GM12874 (cell line): ENCODE results near the gene MCC.

ENCODE experiments used
- TF ChIP-seq, protein P1 (sequence below): IDR thresholded peaks from 2 replicates; pipeline ENCODE4 v1.5.1; 2011; ENCODE audit warnings: low read depth, mild to moderate bottlenecking, control low read depth, low read length, moderate library complexity; ENCODE audit not compliant: insufficient read depth

Gene MCC

DNA sequence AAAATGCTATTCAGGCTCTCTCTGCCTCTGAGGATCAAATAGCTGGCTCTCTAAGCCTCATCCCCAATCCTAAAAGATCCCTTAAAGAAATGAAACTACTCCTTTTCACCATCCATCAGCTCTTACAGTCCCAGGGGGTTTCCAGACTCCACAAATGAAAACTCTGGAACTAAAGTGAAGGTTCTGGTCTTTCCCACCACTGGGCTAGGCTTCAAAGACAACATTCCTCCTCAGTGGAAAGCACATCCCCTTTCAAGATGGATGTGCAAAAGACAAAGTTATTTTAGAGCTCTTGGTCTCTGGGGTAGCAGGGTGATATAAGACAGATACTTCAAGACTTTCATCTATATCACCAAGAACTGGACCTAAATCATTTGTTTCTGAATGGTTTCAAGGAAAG, 404.8 kb downstream of the MCC start:
- TF ChIP-seq, protein P1, sequence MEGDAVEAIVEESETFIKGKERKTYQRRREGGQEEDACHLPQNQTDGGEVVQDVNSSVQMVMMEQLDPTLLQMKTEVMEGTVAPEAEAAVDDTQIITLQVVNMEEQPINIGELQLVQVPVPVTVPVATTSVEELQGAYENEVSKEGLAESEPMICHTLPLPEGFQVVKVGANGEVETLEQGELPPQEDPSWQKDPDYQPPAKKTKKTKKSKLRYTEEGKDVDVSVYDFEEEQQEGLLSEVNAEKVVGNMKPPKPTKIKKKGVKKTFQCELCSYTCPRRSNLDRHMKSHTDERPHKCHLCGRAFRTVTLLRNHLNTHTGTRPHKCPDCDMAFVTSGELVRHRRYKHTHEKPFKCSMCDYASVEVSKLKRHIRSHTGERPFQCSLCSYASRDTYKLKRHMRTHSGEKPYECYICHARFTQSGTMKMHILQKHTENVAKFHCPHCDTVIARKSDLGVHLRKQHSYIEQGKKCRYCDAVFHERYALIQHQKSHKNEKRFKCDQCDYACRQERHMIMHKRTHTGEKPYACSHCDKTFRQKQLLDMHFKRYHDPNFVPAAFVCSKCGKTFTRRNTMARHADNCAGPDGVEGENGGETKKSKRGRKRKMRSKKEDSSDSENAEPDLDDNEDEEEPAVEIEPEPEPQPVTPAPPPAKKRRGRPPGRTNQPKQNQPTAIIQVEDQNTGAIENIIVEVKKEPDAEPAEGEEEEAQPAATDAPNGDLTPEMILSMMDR, result no peak

DNA sequence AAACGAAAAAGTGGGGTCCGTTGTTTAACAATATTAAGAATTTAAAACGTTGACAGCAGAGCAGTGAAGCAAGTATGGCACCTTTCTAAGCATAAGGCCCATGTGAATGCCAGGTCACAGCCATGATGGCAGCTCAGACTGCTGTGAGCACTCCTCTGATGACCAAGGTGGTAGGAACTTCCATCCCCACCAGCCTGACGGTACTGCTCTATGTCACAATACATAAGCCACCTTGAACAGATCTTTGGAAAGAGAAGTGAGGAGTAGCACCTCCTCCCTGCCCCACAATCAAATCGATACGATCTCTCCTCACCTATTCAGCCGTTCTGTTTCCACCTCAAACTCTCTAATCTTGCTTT, 405.7 kb downstream of the MCC start:
- TF ChIP-seq, protein P1, result no peak

DNA sequence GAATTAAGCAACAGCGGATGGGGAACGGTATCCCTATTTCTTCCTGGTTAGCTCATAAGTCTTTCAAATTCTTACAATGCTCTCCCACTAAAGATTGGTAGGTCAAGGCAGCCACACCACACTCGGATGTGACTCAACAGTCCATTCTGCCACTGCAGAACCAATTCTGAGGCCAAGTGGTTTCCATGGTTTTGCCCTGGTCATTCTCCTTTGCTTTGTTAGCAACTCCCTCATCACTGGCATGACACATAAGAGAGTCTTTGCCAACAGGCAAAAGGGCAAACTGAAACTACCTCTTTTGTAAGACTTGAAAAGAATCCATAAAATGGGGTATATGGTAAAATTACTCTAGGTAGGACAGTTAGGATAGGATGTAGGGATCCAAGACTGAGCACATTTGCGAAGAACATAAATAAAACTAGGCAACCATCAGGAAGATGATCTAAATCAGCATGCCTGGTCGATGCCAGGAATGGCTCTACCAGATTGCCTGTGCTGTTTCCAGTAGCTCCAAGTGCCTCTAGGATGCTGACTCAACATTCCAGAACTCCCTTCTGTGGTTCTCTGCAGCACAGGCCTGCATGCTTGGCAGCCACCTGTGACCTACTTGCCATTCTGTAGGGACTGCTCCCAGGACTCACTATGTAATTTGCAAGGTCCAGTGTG, 406.2 kb downstream of the MCC start:
- TF ChIP-seq, protein P1, result no peak

DNA sequence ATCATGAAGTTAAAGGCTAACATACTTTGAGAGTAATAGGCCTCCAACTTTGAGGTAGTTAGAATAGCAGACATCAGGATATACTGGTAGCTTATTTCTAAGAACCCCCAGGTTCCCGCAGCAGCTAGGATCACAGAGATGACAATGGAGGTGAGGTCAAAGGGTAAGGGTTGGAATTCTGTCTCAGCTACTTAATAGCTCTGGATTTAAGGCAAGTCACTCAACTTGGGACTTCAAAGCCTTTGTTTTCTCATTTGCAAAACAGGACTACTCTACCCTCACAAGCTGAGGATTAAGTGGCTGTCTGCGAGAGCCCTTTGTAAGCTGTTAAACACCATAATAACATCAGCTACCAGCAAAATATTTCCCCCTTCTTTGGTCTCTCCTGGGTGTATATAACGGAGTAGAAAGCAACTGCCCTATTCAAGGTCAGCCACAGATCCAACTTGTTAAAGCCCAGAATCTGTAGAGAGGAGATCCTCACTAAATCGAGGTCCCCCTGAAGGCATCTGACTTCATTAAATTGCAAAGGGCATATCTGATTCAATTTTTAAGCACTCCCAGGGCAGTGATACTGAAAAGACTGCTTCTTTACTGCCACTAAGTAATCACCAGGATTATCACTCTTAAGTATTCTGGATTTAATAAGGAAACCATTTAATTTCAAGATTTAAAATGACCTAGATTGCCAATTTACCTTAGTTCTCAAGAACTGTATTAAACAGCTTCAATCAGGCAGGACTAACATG, 407.0 kb downstream of the MCC start:
- TF ChIP-seq, protein P1, result no peak

DNA sequence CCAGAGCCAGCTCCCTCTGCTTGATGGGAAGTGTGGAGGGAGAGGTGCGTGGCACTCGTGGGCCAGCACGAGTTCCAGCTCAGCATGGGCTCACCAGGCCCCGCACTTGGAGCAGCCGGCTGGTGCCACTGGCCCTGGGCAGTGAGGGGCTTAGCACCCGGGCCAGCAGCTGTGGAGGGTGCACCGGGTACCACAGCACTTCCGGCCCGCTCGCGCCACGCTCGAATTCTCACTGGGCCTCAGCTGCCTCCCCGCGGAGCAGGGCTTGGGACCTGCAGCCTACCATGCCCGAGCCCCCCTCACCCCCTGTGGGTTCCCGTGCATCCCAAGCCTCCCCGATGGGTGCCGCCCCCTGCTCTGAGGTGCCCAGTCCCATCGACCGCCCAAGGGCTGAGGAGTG, 413.2 kb downstream of the MCC start:
- TF ChIP-seq, protein P1, result no peak

DNA sequence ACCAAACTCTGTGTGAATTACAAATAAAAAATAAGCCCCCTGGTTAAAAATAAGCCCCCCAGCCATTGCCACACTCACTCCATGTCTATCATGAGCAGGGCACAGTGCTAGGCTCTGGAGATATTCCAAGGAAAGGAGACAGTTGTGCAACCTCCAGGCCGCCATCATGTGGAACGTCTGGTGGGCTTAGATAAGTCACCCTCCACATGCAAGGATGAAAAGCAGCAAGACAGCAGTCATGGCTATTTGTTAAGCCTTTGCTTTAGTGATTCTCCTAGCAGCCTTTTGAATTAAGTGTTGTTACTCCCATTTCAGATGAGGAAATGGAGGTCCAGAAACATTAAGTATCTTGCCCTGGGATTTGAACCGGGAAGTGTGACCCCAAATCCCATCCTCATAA, 416.9 kb downstream of the MCC start:
- TF ChIP-seq, protein P1, result no peak

DNA sequence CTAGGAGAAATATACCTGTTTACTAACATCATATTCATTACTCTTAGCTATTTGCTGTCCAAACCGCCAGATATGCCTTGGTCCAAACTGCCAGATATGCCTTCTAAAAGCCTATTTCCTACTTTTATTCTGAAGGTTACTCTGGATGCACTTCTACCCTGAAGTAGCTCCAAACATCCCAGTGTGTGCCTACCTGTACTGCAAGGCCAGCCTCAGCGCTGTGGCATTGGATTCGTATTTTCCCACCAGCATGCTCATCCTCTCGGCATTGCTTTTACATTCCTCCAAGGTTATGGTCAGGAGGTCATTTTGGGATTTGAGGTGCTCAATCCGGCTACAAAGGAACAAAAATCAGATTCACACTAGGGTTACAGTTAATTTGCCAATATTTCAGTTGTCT, 417.4 kb downstream of the MCC start:
- TF ChIP-seq, protein P1, result no peak
